ENCODE measurements around the gene AQP1.

AQP1 gene

DNA sequence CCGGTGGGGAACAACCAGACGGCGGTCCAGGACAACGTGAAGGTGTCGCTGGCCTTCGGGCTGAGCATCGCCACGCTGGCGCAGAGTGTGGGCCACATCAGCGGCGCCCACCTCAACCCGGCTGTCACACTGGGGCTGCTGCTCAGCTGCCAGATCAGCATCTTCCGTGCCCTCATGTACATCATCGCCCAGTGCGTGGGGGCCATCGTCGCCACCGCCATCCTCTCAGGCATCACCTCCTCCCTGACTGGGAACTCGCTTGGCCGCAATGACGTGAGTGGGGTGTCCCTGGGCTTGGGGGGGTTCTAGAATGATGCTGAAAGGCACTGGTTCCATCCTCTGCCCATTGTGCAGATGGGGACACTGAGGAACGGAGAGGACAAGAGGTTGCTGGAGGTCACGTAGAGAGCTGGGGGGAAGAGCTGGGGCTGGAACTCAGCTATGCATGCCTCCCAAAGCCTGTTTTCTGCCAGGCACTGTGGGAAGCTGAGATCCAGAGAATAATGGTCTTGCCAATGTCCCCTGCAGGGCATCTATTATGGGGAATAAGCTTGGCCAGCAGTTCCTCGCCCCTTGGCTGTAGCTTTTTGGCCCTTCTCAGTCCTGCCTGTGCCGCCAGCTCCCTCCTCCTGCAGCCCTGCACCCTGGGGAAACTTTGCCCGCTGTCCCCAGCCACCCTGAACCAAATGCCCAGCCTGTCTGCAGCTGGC, 523 bp downstream of the AQP1 start:
- Mint-ChIP-seq H3K27me3 (ENCODE audit: low read depth) (peaks cover 12% of the 10 kb centered on the region), H3K4me1 (peaks cover 45% of the 10 kb centered on the region), H3K27ac (peak overlapping the region; percentile 34 to 84 (median 67)), H3K36me3 (ENCODE audit: low read depth) (no peaks in the 10 kb centered on the region), H3K9me3 (no peaks in the 10 kb centered on the region), H3K4me3 (peak overlapping the region; percentile 16 to 77 (median 48))
- no peak for TF ChIP-seq CTCF (IDR thresholded peaks at IDR 0.05; ENCODE audit: unreplicated experiment in 3 of 3)

DNA sequence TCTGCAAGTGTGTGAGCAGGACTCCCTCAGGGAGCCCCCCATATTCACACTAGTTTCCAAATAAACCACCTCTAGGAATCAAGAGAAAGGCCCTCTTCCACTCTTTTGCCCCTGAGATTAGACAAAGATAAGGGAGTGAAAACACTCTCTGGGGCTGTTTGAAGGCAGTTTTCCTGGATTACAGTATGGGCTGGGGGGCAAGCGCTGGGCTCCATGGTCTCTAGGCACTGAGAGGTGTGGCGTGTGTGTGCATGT, 1.0 kb downstream of the AQP1 start:
- Mint-ChIP-seq H3K4me1 (peaks cover 49% of the 10 kb centered on the region), H3K36me3 (ENCODE audit: low read depth) (no peaks in the 10 kb centered on the region), H3K27me3 (ENCODE audit: low read depth) (peaks cover 12% of the 10 kb centered on the region), H3K27ac (peak overlapping the region; percentile 34 to 84 (median 67)), H3K4me3 (peak overlapping the region; percentile 7 to 77 (median 16)), H3K9me3 (no peaks in the 10 kb centered on the region)
- no peak for TF ChIP-seq CTCF (IDR thresholded peaks at IDR 0.05; ENCODE audit: unreplicated experiment in 3 of 3)

GRCh38 chr7:30912986-30913811, 1.5 kb downstream of the AQP1 start:
- no peak for TF ChIP-seq CTCF (IDR thresholded peaks at IDR 0.05; ENCODE audit: unreplicated experiment in 3 of 3)
- peak overlapping the region; percentile 34 to 84 (median 67) for H3K27ac Mint-ChIP-seq
- peaks cover 12% of the 10 kb centered on the region for H3K27me3 Mint-ChIP-seq (ENCODE audit: low read depth)
- H3K4me3 Mint-ChIP-seq = peak overlapping the region in 2 of 3 experiments; percentile 2 to 77
- peaks cover 49% of the 10 kb centered on the region for H3K4me1 Mint-ChIP-seq
- H3K9me3 Mint-ChIP-seq = no peaks in the 10 kb centered on the region
- H3K36me3 Mint-ChIP-seq (ENCODE audit: low read depth) = no peaks in the 10 kb centered on the region

- Mint-ChIP-seq H3K9me3 (no peaks in the 10 kb centered on the region), H3K36me3 (ENCODE audit: low read depth) (no peaks in the 10 kb centered on the region), H3K4me3 (peak overlapping the region in 1 of 3 experiments; percentile 77), H3K4me1 (peaks cover 48% of the 10 kb centered on the region), H3K27ac (peak overlapping the region; percentile 34 to 84 (median 67)), H3K27me3 (ENCODE audit: low read depth) (peaks cover 9% of the 10 kb centered on the region)
- no peak for TF ChIP-seq CTCF (IDR thresholded peaks at IDR 0.05; ENCODE audit: unreplicated experiment in 3 of 3)
Measured at GRCh38 chr7:30913821-30914515, 2.3 kb downstream of the AQP1 start.

GRCh38 chr7:30914596-30914995, 2.9 kb downstream of the AQP1 start:
- H3K9me3 Mint-ChIP-seq = no peaks in the 10 kb centered on the region
- no peak overlapping the region for H3K4me3 Mint-ChIP-seq
- peaks cover 50% of the 10 kb centered on the region for H3K4me1 Mint-ChIP-seq
- H3K36me3 Mint-ChIP-seq (ENCODE audit: low read depth) = no peaks in the 10 kb centered on the region
- H3K27ac Mint-ChIP-seq = no peak overlapping the region
- peaks cover 9% of the 10 kb centered on the region for H3K27me3 Mint-ChIP-seq (ENCODE audit: low read depth)
- no peak for TF ChIP-seq CTCF (IDR thresholded peaks at IDR 0.05; ENCODE audit: unreplicated experiment in 3 of 3)
